HEK293 (cell line): ENCODE data around the gene DOK1.

Experiments
- GLI4 ChIP-seq: fragments of 450-650 bp; formaldehyde crosslinking; IDR thresholded peaks from 2 replicates; pipeline ENCODE4 v1.5.1; 2016; ENCODE audit warnings: missing biosample characterization, missing genetic modification characterization
- GLIS2 ChIP-seq: fragments of 450-650 bp; formaldehyde crosslinking; IDR thresholded peaks from 2 replicates; pipeline ENCODE4 v1.5.1; 2016; ENCODE audit warnings: missing biosample characterization, missing genetic modification characterization
- IKZF3 ChIP-seq: fragments of 450-650 bp; IDR thresholded peaks from 2 replicates; pipeline ENCODE4 v1.5.0; 2018; ENCODE audit warnings: missing biosample characterization, mild to moderate bottlenecking, missing genetic modification characterization, moderate library complexity
- KLF1 ChIP-seq: fragments of 450-650 bp; formaldehyde crosslinking; IDR thresholded peaks from 2 replicates; pipeline ENCODE4 v1.5.1; 2016; ENCODE audit warnings: missing biosample characterization, missing genetic modification characterization
- MYNN ChIP-seq: fragments of 450-650 bp; formaldehyde crosslinking; IDR thresholded peaks from 2 replicates; pipeline ENCODE4 v1.5.1; 2016; ENCODE audit warnings: missing biosample characterization, missing genetic modification characterization, borderline replicate concordance
- MZF1 ChIP-seq: fragments of 450-650 bp; formaldehyde crosslinking; IDR thresholded peaks from 2 replicates; pipeline ENCODE4 v1.5.1; 2017; ENCODE audit warnings: missing biosample characterization, missing genetic modification characterization, borderline replicate concordance
- RBAK ChIP-seq: fragments of 450-650 bp; formaldehyde crosslinking; IDR thresholded peaks from 2 replicates; pipeline ENCODE4 v1.5.1; 2016; ENCODE audit warnings: missing biosample characterization, missing genetic modification characterization
- SP2 ChIP-seq: fragments of 450-650 bp; formaldehyde crosslinking; IDR thresholded peaks from 2 replicates; pipeline ENCODE4 v1.5.1; 2016; ENCODE audit warnings: missing biosample characterization, missing genetic modification characterization
- SP7 ChIP-seq: fragments of 450-650 bp; formaldehyde crosslinking; IDR thresholded peaks from 2 replicates; pipeline ENCODE4 v1.5.1; 2016; ENCODE audit warnings: missing biosample characterization, missing genetic modification characterization
- ZBTB17 ChIP-seq: fragments of 450-650 bp; formaldehyde crosslinking; IDR thresholded peaks from 2 replicates; pipeline ENCODE4 v1.5.1; 2016; ENCODE audit warnings: missing biosample characterization, missing genetic modification characterization
- ZBTB7A ChIP-seq: fragments of 450-650 bp; formaldehyde crosslinking; IDR thresholded peaks from 2 replicates; pipeline ENCODE4 v1.5.1; 2016; ENCODE audit warnings: low read depth, missing biosample characterization, missing genetic modification characterization
- ZEB2 ChIP-seq: fragments of 450-650 bp; formaldehyde crosslinking; IDR thresholded peaks from 2 replicates; pipeline ENCODE4 v1.5.1; 2016; ENCODE audit warnings: missing biosample characterization, missing genetic modification characterization
- ZFP3 ChIP-seq: fragments of 450-650 bp; formaldehyde crosslinking; IDR thresholded peaks from 2 replicates; pipeline ENCODE4 v1.5.1; 2016; ENCODE audit warnings: low read depth, missing biosample characterization, missing genetic modification characterization
- ZFP69B ChIP-seq: fragments of 450-650 bp; formaldehyde crosslinking; IDR thresholded peaks from 2 replicates; pipeline ENCODE4 v1.5.1; 2016; ENCODE audit warnings: missing biosample characterization, missing genetic modification characterization
- ZNF10 ChIP-seq: fragments of 450-650 bp; formaldehyde crosslinking; IDR thresholded peaks from 2 replicates; pipeline ENCODE4 v1.5.1; 2017; ENCODE audit warnings: missing biosample characterization, missing genetic modification characterization
- ZNF140 ChIP-seq: fragments of 450-650 bp; formaldehyde crosslinking; IDR thresholded peaks from 2 replicates; pipeline ENCODE4 v1.5.1; 2016; ENCODE audit warnings: missing biosample characterization, missing genetic modification characterization
- ZNF2 ChIP-seq: fragments of 450-650 bp; formaldehyde crosslinking; IDR thresholded peaks from 2 replicates; pipeline ENCODE4 v1.5.1; 2016; ENCODE audit warnings: missing biosample characterization, missing genetic modification characterization
- ZNF23 ChIP-seq: fragments of 450-650 bp; formaldehyde crosslinking; IDR thresholded peaks from 2 replicates; pipeline ENCODE4 v1.5.1; 2016; ENCODE audit warnings: missing biosample characterization, missing genetic modification characterization, borderline replicate concordance
- ZNF24 ChIP-seq: fragments of 450-650 bp; formaldehyde crosslinking; IDR thresholded peaks from 2 replicates; pipeline ENCODE4 v1.5.1; 2016; ENCODE audit warnings: missing biosample characterization, missing genetic modification characterization
- ZNF292 ChIP-seq: fragments of 450-650 bp; formaldehyde crosslinking; IDR thresholded peaks from 2 replicates; pipeline ENCODE4 v1.5.1; 2016; ENCODE audit warnings: low read depth, missing biosample characterization, missing genetic modification characterization, borderline replicate concordance
- ZNF341 ChIP-seq: fragments of 450-650 bp; formaldehyde crosslinking; IDR thresholded peaks from 2 replicates; pipeline ENCODE4; 2016; ENCODE audit warnings: low read depth, missing biosample characterization, missing genetic modification characterization
- ZNF555 ChIP-seq: fragments of 450-650 bp; formaldehyde crosslinking; conservative IDR thresholded peaks from 2 replicates; pipeline ENCODE4 v1.5.1; 2017; ENCODE audit warnings: missing biosample characterization, mild to moderate bottlenecking, missing genetic modification characterization, inconsistent platforms
- ZNF610 ChIP-seq: fragments of 450-650 bp; formaldehyde crosslinking; IDR thresholded peaks from 2 replicates; pipeline ENCODE4 v1.5.1; 2016; ENCODE audit warnings: missing biosample characterization, missing genetic modification characterization, borderline replicate concordance
- ZNF623 ChIP-seq: fragments of 450-650 bp; formaldehyde crosslinking; IDR thresholded peaks from 2 replicates; pipeline ENCODE4 v1.5.1; 2016; ENCODE audit warnings: missing biosample characterization, missing genetic modification characterization
- ZNF629 ChIP-seq: fragments of 450-650 bp; formaldehyde crosslinking; IDR thresholded peaks from 2 replicates; pipeline ENCODE4 v1.5.1; 2017; ENCODE audit warnings: missing biosample characterization, missing genetic modification characterization
- ZNF785 ChIP-seq: fragments of 450-650 bp; formaldehyde crosslinking; IDR thresholded peaks from 2 replicates; pipeline ENCODE4 v1.5.1; 2016; ENCODE audit warnings: missing biosample characterization, missing genetic modification characterization
- ZNF791 ChIP-seq: fragments of 450-650 bp; formaldehyde crosslinking; IDR thresholded peaks from 2 replicates; pipeline ENCODE4 v1.5.1; 2016; ENCODE audit warnings: missing biosample characterization, missing genetic modification characterization
- ZNF830 ChIP-seq: fragments of 450-650 bp; IDR thresholded peaks from 2 replicates; pipeline ENCODE4 v1.5.0; 2018; ENCODE audit warnings: missing biosample characterization, missing genetic modification characterization, low read depth, mild to moderate bottlenecking, moderate library complexity
- ZSCAN16 ChIP-seq: fragments of 450-650 bp; formaldehyde crosslinking; IDR thresholded peaks from 2 replicates; pipeline ENCODE4 v1.5.1; 2016; ENCODE audit warnings: missing biosample characterization, missing genetic modification characterization
- ZXDB ChIP-seq: fragments of 450-650 bp; formaldehyde crosslinking; IDR thresholded peaks from 2 replicates; pipeline ENCODE4 v1.5.1; 2016; ENCODE audit warnings: missing biosample characterization, missing genetic modification characterization
- TF ChIP-seq, protein P1 (sequence below): fragments of 450-650 bp; formaldehyde crosslinking; IDR thresholded peaks from 2 replicates; pipeline ENCODE4 v1.5.1; 2017; ENCODE audit warnings: missing biosample characterization, missing genetic modification characterization
- TF ChIP-seq, protein P2 (sequence below): fragments of 450-650 bp; formaldehyde crosslinking; IDR thresholded peaks from 2 replicates; pipeline ENCODE4 v1.5.1; 2016; ENCODE audit warnings: missing biosample characterization, missing genetic modification characterization
- TF ChIP-seq, protein P3 (sequence below): fragments of 450-650 bp; formaldehyde crosslinking; IDR thresholded peaks from 2 replicates; pipeline ENCODE4 v1.5.1; 2016; ENCODE audit warnings: missing biosample characterization, missing genetic modification characterization
- TF ChIP-seq, protein P4 (sequence below): fragments of 450-650 bp; formaldehyde crosslinking; IDR thresholded peaks from 2 replicates; pipeline ENCODE4 v1.5.1; 2016; ENCODE audit warnings: missing biosample characterization, missing genetic modification characterization, low read depth

The DOK1 gene

DNA sequence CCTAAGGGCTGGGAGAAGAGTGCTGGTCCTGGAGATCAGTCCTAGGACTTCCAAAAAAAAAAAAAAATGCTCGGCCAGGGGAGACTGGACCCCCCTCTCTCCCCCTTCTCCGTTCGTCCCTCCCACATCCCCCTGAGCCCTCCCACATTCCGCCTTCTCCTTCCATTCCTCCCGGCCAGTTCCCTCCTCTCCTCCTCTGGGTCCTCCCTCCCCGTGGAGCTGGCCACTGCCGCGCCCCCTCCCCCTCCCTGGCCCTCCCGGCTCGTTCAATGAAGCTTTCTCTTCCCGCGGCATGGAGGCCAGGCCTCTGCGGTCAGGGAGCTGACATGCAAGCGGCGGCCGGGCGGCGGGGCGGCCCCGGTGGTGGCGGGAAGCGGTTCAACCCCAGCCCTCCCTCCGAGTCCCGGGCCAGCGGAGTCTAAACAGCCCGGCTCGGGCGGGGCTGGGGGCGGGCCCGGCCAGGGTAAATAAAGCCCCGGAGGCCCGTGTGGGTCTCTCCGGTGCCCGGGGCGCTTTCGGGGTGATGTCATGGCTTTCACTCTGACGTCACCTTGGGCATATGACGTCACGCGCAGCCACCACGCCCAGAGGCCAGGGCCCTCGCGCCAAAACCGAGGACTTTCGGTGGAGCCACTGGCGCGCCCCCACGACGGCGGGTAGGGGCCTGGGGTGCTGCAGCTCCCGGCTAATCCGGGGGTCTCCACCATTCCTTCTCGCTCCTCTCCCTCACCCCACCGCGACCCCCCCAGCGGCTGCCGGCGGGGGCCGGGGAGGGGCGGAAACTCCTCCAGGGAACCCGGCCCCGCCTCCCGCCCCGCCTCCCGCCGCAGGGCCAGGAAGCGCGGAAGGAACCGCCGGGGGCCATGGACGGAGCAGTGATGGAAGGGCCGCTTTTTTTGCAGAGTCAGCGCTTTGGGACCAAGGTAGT, at the start of gene DOK1, which contains the start of gene LOXL3 (continued):
- TF ChIP-seq, protein P1, sequence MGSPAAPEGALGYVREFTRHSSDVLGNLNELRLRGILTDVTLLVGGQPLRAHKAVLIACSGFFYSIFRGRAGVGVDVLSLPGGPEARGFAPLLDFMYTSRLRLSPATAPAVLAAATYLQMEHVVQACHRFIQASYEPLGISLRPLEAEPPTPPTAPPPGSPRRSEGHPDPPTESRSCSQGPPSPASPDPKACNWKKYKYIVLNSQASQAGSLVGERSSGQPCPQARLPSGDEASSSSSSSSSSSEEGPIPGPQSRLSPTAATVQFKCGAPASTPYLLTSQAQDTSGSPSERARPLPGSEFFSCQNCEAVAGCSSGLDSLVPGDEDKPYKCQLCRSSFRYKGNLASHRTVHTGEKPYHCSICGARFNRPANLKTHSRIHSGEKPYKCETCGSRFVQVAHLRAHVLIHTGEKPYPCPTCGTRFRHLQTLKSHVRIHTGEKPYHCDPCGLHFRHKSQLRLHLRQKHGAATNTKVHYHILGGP (tag by site-specific recombination): no peak
- TF ChIP-seq ZNF830 (no peak), ZBTB7A (tag by site-specific recombination) (no peak), ZNF292 (no peak), ZNF610 (no peak), SP2 (tag by site-specific recombination) (peak; percentile 87), ZNF555 (tag by site-specific recombination) (no peak), RBAK (tag by site-specific recombination) (no peak), ZNF23 (no peak), IKZF3 (tag by site-specific recombination) (peak; percentile 52; the same call in 1 of the 2 replicates), ZNF629 (peak; percentile 100), ZNF2 (tag by site-specific recombination) (no peak), ZXDB (no peak), ZNF623 (tag by site-specific recombination) (no peak), ZFP69B (tag by site-specific recombination) (no peak), ZNF24 (no peak), ZNF10 (tag by site-specific recombination) (no peak), GLI4 (no peak), ZSCAN16 (tag by site-specific recombination) (no peak), ZNF341 (no peak), ZEB2 (peak; percentile 53), ZFP3 (tag by site-specific recombination) (no peak), ZNF785 (no peak), GLIS2 (tag by site-specific recombination) (peak; percentile 69), KLF1 (tag by site-specific recombination) (peak; percentile 58), ZBTB17 (tag by site-specific recombination) (peak; percentile 13), SP7 (peak; percentile 61), ZNF791 (tag by site-specific recombination) (no peak), MZF1 (tag by site-specific recombination) (no peak), ZNF140 (tag by site-specific recombination) (no peak), MYNN (tag by site-specific recombination) (no peak)
- TF ChIP-seq, protein P2, sequence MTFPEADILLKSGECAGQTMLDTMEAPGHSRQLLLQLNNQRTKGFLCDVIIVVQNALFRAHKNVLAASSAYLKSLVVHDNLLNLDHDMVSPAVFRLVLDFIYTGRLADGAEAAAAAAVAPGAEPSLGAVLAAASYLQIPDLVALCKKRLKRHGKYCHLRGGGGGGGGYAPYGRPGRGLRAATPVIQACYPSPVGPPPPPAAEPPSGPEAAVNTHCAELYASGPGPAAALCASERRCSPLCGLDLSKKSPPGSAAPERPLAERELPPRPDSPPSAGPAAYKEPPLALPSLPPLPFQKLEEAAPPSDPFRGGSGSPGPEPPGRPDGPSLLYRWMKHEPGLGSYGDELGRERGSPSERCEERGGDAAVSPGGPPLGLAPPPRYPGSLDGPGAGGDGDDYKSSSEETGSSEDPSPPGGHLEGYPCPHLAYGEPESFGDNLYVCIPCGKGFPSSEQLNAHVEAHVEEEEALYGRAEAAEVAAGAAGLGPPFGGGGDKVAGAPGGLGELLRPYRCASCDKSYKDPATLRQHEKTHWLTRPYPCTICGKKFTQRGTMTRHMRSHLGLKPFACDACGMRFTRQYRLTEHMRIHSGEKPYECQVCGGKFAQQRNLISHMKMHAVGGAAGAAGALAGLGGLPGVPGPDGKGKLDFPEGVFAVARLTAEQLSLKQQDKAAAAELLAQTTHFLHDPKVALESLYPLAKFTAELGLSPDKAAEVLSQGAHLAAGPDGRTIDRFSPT: no peak
- TF ChIP-seq, protein P3, sequence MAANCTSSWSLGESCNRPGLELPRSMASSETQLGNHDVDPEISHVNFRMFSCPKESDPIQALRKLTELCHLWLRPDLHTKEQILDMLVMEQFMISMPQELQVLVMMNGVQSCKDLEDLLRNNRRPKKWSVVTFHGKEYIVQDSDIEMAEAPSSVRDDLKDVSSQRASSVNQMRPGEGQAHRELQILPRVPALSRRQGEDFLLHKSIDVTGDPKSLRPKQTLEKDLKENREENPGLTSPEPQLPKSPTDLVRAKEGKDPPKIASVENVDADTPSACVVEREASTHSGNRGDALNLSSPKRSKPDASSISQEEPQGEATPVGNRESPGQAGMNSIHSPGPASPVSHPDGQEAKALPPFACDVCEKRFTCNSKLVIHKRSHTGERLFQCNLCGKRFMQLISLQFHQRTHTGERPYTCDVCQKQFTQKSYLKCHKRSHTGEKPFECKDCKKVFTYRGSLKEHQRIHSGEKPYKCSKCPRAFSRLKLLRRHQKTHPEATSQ (tag by site-specific recombination): no peak
- TF ChIP-seq, protein P4, sequence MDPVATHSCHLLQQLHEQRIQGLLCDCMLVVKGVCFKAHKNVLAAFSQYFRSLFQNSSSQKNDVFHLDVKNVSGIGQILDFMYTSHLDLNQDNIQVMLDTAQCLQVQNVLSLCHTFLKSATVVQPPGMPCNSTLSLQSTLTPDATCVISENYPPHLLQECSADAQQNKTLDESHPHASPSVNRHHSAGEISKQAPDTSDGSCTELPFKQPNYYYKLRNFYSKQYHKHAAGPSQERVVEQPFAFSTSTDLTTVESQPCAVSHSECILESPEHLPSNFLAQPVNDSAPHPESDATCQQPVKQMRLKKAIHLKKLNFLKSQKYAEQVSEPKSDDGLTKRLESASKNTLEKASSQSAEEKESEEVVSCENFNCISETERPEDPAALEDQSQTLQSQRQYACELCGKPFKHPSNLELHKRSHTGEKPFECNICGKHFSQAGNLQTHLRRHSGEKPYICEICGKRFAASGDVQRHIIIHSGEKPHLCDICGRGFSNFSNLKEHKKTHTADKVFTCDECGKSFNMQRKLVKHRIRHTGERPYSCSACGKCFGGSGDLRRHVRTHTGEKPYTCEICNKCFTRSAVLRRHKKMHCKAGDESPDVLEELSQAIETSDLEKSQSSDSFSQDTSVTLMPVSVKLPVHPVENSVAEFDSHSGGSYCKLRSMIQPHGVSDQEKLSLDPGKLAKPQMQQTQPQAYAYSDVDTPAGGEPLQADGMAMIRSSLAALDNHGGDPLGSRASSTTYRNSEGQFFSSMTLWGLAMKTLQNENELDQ: no peak
